ENCODE data around the gene NPTX1.

NPTX1 gene

DNA sequence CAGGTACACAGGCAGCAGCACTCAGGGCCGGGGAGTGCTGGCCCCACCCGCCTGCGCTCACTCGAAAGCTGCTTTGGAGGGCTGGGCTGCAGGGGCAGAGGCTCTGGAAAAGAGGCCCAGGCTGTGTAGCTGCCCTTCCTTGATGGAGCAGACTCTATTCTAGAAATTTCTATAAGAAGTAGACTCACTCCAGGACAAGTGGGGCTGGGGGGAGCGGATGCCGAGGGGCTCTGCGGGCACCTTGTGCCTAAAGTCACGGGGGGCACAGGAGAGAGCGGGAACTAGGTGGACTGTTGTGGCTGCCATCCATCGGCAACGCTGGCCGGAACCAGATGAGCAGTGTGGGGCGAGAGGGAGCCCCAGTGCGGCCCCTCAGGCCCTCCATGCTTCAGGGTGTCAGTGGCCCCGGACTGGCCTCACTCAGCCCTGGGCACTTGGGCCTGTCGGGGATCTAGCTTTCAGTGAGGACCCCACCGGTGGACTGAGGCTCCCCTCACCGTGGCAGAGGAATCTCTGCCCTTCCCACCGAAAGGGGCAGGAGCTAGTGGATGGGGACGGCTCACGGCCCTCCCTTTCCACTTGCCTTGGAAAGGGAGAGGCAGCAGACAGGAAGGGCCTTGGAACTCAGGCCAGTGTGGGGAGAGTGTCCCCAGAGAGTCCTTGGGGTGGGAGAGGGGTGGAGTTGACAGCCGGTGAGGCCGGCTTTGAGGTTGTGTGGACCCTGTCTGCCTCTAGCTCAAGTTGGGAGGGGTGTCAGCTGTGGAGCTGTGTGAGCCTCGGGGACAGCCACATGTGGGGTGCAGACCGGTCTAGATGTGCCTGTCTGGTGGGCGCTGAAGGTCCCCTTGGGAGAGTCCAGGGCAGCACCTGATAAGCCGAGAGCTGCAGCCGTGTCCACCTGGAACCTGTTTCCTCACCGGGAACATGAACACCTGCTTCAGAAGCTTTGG lies 44.9 kb downstream of the NPTX1 start:
- TF ChIP-seq, protein P1, sequence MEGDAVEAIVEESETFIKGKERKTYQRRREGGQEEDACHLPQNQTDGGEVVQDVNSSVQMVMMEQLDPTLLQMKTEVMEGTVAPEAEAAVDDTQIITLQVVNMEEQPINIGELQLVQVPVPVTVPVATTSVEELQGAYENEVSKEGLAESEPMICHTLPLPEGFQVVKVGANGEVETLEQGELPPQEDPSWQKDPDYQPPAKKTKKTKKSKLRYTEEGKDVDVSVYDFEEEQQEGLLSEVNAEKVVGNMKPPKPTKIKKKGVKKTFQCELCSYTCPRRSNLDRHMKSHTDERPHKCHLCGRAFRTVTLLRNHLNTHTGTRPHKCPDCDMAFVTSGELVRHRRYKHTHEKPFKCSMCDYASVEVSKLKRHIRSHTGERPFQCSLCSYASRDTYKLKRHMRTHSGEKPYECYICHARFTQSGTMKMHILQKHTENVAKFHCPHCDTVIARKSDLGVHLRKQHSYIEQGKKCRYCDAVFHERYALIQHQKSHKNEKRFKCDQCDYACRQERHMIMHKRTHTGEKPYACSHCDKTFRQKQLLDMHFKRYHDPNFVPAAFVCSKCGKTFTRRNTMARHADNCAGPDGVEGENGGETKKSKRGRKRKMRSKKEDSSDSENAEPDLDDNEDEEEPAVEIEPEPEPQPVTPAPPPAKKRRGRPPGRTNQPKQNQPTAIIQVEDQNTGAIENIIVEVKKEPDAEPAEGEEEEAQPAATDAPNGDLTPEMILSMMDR (IDR thresholded peaks at IDR 0.05; ENCODE audit: low read depth, low read length) = no peak
- no peak for TF ChIP-seq MYC (IDR thresholded peaks at IDR 0.05; ENCODE audit: low read depth, low read length)
- TF ChIP-seq POLR2A (IDR thresholded peaks at IDR 0.05; ENCODE audit: extremely low read depth, insufficient read length) = no peak
- TF ChIP-seq, protein P2, sequence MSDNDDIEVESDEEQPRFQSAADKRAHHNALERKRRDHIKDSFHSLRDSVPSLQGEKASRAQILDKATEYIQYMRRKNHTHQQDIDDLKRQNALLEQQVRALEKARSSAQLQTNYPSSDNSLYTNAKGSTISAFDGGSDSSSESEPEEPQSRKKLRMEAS (IDR thresholded peaks at IDR 0.05; ENCODE audit: low read depth, low read length) = no peak

DNA sequence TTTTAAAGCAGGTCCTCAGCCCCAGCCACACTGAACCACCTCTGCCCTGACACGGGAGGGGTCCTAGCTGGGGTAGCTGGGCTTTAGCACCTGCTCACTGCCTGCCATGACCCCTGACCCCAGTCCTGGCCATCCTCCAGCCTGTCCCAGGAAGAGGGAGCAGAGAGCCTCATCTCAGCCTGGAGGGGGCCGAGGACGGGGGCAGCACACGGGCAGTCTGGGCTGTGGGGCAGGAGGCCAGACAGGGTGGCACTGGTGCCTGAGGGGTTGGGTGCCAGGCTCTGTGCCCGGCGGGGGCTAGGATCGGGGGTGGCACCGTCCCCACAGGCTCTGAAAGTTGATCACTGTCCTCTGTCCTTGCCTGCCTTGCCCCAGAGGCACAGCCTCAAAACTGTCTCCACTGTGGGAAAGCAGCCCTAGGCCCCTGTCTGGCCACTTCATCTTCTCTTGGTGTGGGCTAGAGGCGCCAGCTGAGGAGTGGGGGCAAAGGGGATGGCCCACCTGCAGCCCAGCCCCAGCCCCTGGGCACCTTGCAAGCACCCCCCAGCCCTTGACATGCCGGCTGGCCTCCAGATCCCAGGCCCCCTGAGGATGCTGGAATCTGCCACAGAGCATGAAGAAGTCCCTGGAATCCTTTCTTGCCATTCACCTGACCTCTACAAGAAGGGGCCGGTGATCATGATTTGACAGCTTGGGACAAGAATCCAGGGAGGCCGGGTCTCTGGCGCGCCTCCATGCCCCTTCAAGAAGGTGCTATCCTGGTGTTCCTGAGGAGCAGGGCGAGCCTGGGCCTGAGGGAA lies 45.8 kb downstream of the NPTX1 start:
- no peak overlapping the region for H3K4me3 ChIP-seq (ENCODE audit: low read depth, low read length)
- DNase-seq (ENCODE audit: low read depth) = no peak

More for the DNA sequence above, 44.9 kb downstream of the NPTX1 start:
- no peak for DNase-seq (ENCODE audit: low read depth)
- H3K4me3 ChIP-seq (ENCODE audit: low read depth, low read length) = no peak overlapping the region

DNA sequence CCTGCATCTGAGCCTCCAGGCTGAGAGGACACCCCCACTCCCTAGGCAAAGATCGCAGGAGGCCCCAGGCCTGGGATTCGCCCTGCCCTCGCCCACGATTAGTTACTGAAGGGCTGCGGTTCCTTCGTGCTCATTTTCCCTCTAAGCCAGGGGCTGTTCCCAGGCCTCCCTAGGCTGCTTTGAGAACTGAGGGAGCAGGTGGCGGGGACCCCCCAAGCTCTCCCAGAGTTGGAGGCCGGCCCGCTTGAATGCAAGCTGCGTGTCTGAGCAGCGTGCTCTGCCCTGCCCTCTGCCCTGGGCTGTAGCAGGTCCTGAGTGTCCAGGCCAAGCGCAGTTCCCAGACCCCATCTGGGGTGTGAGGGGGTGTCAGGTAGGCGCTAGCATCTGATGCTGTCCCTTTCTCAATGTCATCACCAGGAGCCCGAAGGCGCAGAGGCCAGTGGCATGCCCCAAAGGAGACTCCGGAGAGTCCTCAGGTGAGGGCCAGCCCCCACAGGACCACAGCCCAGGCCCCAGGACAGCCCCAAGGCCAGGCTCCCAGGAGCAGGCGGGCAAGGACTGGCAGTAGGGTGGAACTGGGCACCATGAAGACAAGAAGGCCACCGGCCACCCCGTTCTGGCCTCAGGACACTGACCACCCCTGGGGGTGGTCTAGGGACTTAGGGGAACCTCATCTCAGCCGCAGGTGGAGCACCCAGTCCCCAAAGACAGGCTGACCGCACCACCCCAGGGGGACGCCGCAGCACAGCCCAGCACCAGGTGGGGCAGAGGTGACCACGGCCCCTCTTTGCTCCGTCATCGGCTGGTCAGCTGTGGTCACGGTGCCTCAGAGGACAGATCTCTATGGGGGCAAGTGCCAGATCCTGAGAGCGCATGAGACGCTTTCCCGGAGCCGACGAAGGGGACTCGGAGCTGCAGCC lies 46.8 kb downstream of the NPTX1 start:
- TF ChIP-seq POLR2A (IDR thresholded peaks at IDR 0.05; ENCODE audit: extremely low read depth, insufficient read length) (no peak), MYC (IDR thresholded peaks at IDR 0.05; ENCODE audit: low read depth, low read length) (no peak)
- TF ChIP-seq, protein P2 (IDR thresholded peaks at IDR 0.05; ENCODE audit: low read depth, low read length) = no peak
- TF ChIP-seq, protein P1 (IDR thresholded peaks at IDR 0.05; ENCODE audit: low read depth, low read length) = no peak
- DNase-seq (ENCODE audit: low read depth) = no peak
- no peak overlapping the region for H3K4me3 ChIP-seq (ENCODE audit: low read depth, low read length)

More for the DNA sequence above, 45.8 kb downstream of the NPTX1 start:
- TF ChIP-seq, protein P1 (IDR thresholded peaks at IDR 0.05; ENCODE audit: low read depth, low read length) = no peak
- no peak for TF ChIP-seq POLR2A (IDR thresholded peaks at IDR 0.05; ENCODE audit: extremely low read depth, insufficient read length)
- TF ChIP-seq MYC (IDR thresholded peaks at IDR 0.05; ENCODE audit: low read depth, low read length) = no peak
- TF ChIP-seq, protein P2 (IDR thresholded peaks at IDR 0.05; ENCODE audit: low read depth, low read length) = no peak

DNA sequence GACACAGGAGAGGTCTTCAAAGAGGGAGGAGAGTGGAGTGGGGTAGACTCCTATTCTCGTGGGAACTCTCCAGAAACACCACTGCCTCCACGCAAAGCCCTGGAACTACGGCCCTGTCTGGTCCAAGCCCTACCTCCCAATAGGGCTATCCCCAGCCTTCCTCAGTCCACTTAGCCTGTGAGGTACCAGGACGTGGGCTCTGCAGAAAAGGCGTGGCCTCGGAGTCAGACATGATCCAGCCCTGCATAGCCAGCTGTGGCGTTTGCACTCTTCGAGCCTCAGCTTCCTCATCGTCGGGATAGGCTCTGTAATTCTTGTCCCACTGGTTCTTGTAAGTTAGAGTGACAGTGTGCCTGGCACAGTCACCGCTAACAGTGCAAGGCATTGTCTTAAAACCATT lies 47.6 kb downstream of the NPTX1 start:
- TF ChIP-seq, protein P1 (IDR thresholded peaks at IDR 0.05; ENCODE audit: low read depth, low read length) = no peak
- no peak for TF ChIP-seq MYC (IDR thresholded peaks at IDR 0.05; ENCODE audit: low read depth, low read length)
- TF ChIP-seq, protein P2 (IDR thresholded peaks at IDR 0.05; ENCODE audit: low read depth, low read length) = no peak
- no peak for TF ChIP-seq POLR2A (IDR thresholded peaks at IDR 0.05; ENCODE audit: extremely low read depth, insufficient read length)
- H3K4me3 ChIP-seq (ENCODE audit: low read depth, low read length) = no peak overlapping the region
- DNase-seq (ENCODE audit: low read depth) = no peak

DNA sequence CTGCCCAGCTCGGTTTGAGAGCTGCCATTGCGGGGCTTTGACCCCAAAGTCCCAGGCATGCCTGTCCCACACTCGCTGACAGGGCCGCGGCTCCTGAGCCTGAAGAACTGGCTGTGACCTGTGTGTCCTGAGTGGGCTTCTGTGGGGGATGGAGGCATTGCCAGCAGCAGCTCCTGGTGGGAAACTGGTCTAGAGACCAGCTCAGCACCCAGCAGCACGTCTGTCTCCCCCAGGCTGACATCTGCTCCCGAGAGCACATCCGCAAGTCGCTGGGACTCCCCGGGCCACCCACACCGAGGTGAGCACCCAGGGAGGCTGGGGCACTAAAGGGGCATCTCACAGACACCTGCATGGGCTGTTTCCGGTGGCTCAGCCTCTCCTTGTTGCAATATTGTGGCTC lies 48.0 kb downstream of the NPTX1 start:
- no peak for DNase-seq (ENCODE audit: low read depth)
- TF ChIP-seq POLR2A (IDR thresholded peaks at IDR 0.05; ENCODE audit: extremely low read depth, insufficient read length) = no peak
- TF ChIP-seq, protein P2 (IDR thresholded peaks at IDR 0.05; ENCODE audit: low read depth, low read length) = no peak
- no peak for TF ChIP-seq MYC (IDR thresholded peaks at IDR 0.05; ENCODE audit: low read depth, low read length)
- TF ChIP-seq, protein P1 (IDR thresholded peaks at IDR 0.05; ENCODE audit: low read depth, low read length) = no peak
- H3K4me3 ChIP-seq (ENCODE audit: low read depth, low read length) = no peak overlapping the region
